HG03460 (cell line): Measurements from ENCODE around the gene AK5.

ENCODE experiments used
- ATAC-seq: cut with Tn5 transposase; IDR thresholded peaks from one replicate; pipeline ENCODE4 v1.9.1; 2021; ENCODE audit not compliant: unreplicated experiment

AK5 gene

GRCh38 chr1:77348549-77348948, 66.7 kb downstream of the AK5 start:
- no peak for ATAC-seq

GRCh38 chr1:77349275-77349674, 67.5 kb downstream of the AK5 start:
- ATAC-seq = no peak

DNA sequence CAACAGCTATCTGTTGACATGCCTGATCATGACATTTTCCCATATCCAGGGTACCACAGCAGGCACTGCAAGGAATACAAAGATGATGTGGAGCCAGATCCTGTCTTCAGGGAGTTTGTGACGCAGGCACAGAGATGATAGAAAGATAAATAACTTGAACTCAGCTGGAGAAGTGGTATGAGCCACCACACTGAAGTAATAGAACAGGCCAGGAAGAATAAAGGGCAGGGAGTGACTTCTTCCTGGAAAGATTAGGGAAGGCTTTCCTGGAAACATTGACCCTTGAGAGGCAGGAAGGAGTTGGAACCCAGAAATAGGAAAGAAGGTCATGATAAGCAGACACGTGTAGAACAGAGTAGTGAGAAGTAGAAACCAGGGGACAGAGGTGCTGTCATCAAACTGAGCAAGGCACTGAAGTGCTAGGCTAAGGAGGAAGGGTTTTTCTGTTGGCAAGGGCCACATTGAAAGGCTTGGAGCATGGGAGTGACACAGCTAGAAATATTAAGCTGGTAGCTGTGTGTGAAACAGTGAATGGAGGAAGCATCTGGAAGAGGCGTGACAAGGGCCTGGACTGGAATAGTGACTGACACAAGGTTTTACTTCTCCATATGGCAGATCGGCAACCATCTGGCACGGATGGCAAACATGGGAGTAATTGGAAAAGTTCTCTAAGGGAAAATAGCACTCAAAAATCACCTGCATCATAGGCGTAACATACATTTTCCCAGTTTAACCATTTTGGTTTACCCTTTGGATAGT, 68.4 kb downstream of the AK5 start:
- ATAC-seq = no peak

GRCh38 chr1:77354536-77354935, 72.7 kb downstream of the AK5 start:
- no peak for ATAC-seq

DNA sequence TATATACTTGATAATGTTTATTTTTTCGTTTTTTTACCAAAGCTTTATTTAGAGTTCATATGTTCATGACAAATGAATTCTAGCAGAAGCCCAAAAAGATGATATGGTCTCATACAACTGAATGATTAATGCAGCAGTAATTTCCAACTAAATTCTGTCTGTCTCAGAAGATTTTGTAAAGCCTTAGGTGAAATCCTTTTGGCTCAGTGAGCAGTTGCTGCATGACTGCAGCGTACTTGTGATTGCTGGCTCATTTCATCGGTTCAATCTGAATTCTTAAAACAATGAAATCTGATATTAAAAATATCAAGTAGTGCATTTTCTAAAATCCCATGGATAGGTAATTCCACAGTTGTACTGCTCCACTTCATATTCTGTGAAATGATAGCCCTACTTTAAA, 73.2 kb downstream of the AK5 start:
- ATAC-seq = no peak

DNA sequence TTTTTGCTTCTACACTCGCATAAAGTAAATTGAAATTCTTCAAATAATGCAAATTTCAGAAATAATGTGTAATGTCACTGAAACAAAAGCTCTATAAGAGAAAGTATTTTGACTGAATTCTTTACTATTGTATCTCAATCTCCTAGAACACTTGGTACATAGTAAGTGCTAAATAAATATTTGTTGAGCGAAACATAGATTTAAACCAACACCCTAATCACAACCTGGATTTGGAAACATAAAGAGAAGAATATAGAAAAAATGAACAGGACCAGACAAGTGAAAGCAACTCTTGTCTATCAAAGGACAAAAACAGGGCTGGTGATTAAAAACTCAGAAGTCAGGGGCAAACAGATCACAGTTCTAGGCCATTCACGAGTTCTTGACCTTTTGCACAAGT, 74.3 kb downstream of the AK5 start:
- ATAC-seq = no peak

GRCh38 chr1:77360256-77360655, 78.4 kb downstream of the AK5 start:
- no peak for ATAC-seq

DNA sequence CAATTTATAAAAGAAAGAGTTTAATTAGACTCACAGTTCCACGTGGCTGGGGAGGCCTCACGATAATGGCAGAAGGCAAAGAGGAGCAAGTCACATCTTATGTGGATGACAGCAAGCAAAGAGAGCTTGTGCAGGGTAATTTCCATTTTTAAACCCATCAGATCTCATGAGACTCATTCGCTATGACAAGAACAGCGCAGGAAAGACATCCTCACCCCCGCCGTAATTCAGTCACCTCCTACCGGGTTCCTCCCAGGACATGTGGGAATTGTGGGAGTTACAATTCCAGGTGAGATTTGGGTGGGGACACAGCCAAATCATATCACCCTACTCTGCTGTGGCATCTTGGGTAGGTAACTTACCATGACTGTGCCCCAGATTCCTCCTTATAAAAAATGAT, 79.8 kb downstream of the AK5 start:
- no peak for ATAC-seq

GRCh38 chr1:77370161-77370560, 88.3 kb downstream of the AK5 start:
- ATAC-seq = no peak

- ATAC-seq = no peak
Measured at GRCh38 chr1:77370583-77371306, 88.9 kb downstream of the AK5 start.

GRCh38 chr1:77371396-77371795, 89.6 kb downstream of the AK5 start:
- no peak for ATAC-seq

DNA sequence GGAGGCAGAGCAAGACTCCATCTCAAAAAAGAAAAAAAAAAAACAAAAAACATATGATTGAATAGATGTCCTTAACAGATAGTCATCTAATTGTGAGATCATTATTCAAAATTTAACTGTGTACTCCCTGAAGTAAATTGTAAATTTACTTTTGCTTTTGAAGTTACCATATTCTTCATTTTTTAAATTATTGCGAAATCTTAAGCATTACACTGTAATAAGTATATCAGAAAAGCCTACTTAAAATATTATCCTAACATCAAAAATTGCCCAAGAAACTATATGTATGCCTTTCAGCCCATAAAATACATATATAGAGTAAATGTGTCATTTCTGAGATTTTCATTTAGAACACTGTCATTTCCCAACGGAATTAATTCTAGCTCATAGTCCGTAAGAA, 91.9 kb downstream of the AK5 start:
- no peak for ATAC-seq

- ATAC-seq = no peak
Measured at GRCh38 chr1:77375541-77375940, 93.7 kb downstream of the AK5 start.

GRCh38 chr1:77375990-77376389, 94.2 kb downstream of the AK5 start:
- no peak for ATAC-seq

GRCh38 chr1:77378723-77379535, 97.1 kb downstream of the AK5 start:
- ATAC-seq = no peak

DNA sequence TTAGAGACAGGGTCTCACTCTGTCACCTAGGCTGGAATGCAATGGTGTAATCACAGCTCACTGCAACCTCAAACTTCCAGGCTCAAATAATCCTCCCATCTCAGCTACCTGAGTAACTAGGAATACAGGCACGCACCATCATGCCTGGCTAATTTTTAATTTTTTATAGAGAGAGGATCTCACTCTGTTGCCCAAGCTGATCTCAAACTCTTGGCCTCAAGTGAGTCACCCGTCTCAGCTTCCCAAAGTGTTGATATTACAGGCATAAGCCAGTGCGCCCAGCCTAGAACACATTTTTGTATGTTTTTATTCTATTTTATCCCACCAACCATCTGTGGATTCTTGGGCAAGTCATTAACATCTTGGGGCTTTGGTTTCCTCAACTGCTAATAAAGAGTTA, 100.5 kb downstream of the AK5 start:
- ATAC-seq = no peak

- ATAC-seq = no peak
Measured at GRCh38 chr1:77383236-77383635, 101.4 kb downstream of the AK5 start.

DNA sequence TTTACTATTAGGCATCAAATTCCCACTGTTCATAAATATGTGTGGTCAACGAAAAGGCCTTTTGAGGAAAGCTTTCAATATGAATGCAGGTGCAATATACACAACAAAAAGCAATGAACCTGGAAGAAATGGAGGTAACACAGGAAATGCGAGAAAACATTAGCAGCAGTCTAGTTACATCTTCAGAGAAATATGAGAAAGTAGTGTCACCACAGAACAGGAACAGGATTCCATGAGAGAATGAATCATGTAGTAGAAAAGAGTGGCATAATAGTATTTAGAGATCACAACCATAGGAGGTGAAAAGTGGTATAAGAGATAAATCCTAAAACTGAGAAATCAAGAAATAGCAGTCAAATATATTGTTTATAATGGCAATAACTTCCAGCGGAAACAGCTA, 103.7 kb downstream of the AK5 start:
- ATAC-seq = no peak

GRCh38 chr1:77386276-77386675, 104.5 kb downstream of the AK5 start:
- ATAC-seq = no peak

DNA sequence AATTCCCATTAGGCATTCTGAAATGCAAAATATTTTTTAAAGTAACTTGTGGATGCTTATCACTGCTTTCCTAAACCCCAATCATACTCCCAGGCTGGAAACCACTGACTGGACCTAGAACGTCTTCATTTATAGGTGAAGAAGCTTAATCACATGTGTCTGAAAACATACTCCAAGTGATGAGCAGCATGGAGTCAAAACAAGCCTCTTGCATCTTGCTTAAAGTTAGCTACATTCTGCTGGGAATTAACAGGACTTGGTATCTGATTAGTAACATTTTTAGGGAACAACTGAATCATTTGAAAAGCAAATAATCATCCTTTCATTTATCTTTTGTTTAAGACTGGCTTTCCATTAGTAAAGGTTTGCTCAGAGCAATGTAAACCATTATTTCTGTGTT, 105.7 kb downstream of the AK5 start:
- ATAC-seq = no peak

- no peak for ATAC-seq
Measured at GRCh38 chr1:77388661-77389060, 106.8 kb downstream of the AK5 start.

DNA sequence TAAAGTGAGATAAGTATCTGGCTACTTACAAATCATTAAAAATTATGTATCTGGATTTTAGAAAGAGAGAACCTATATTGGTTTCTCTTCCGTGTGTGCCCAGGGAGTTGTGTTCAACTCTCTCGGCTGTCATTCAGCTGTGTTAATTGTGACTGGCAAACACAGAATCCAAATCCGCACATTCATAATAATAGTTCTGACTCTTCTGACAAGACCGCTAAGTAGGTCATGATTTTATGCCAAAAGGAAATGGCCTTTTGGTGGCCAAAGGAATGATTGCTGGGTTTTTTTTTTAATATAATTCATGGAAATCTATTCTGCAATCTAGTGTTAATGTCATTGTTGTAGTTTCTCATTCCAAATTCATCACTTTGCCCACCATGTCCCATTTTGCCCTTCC, 110.7 kb downstream of the AK5 start:
- ATAC-seq = no peak
